Inflammatory macrophage (primary cell): ENCODE measurements around the gene TBK1.

Experiments used
- DNase-seq, 2 donors: peaks; one replicate each; pipeline ENCODE4 v3.0.0-alpha.2; 2020 to 2022
- total RNA-seq, 18 experiments: gene quantifications; one replicate each; lab custom pipeline; 2026; ENCODE audit warnings: mixed read lengths in 6 of 18, inconsistent platforms in 2 of 18; lab: John Stamatoyannopoulos, UW

TBK1 gene
- total RNA-seq, result 43.3 to 124 (median 79.4) reads per million in 18 experiments

- DNase-seq, result peak; percentile 87 to 92
Measured at GRCh38 chr12:64451687-64452558, at the start of gene TBK1. TSS of gene TBK1 (plus strand) at chr12:64452120. CDS start at chr12:64455871, 3,751 bp downstream.

GRCh38 chr12:64402181-64402580, 49.7 kb upstream of the TBK1 start:
- no peak for DNase-seq

- DNase-seq, result peak; percentile 96 to 98
Measured at GRCh38 chr12:64403707-64404469, 48.0 kb upstream of the TBK1 start, which contains the start of gene XPOT. TSS of gene XPOT (plus strand) at chr12:64404392. CDS start at chr12:64410036, 5,644 bp downstream.

GRCh38 chr12:64404470-64405256, 47.3 kb upstream of the TBK1 start:
- peak; percentile 61 to 67 for DNase-seq

GRCh38 chr12:64407342-64408223, 44.3 kb upstream of the TBK1 start:
- DNase-seq, result no peak

GRCh38 chr12:64411427-64411826, 40.5 kb upstream of the TBK1 start:
- no peak for DNase-seq

- no peak for DNase-seq
Measured at GRCh38 chr12:64412459-64412858, 39.5 kb upstream of the TBK1 start.

GRCh38 chr12:64413884-64414283, 38.0 kb upstream of the TBK1 start:
- DNase-seq, result no peak

GRCh38 chr12:64418209-64418608, 33.7 kb upstream of the TBK1 start:
- DNase-seq, result no peak

GRCh38 chr12:64419696-64420095, 32.2 kb upstream of the TBK1 start:
- DNase-seq, result peak in 1 of 2 donors; percentile 36

GRCh38 chr12:64427988-64428387, 23.9 kb upstream of the TBK1 start:
- DNase-seq, result no peak

- DNase-seq, result no peak
Measured at GRCh38 chr12:64428956-64429355, 23.0 kb upstream of the TBK1 start.

GRCh38 chr12:64430886-64431285, 21.0 kb upstream of the TBK1 start:
- no peak for DNase-seq

- no peak for DNase-seq
Measured at GRCh38 chr12:64431791-64432190, 20.1 kb upstream of the TBK1 start.

GRCh38 chr12:64433915-64434314, 18.0 kb upstream of the TBK1 start:
- no peak for DNase-seq

GRCh38 chr12:64440100-64440499, 11.8 kb upstream of the TBK1 start:
- DNase-seq, result no peak

GRCh38 chr12:64445490-64445889, 6.4 kb upstream of the TBK1 start:
- no peak for DNase-seq

- no peak for DNase-seq
Measured at GRCh38 chr12:64446295-64446694, 5.6 kb upstream of the TBK1 start.

- DNase-seq, result no peak
Measured at GRCh38 chr12:64450057-64450640, 1.8 kb upstream of the TBK1 start.

GRCh38 chr12:64450711-64451486, 1.0 kb upstream of the TBK1 start:
- DNase-seq, result peak; percentile 56 to 64
